Measurements from ENCODE around the gene HOXC5.
A peak's percentile ranks its signal among the peaks of the same experiment; 100 is the strongest.

- TF ChIP-seq CTCF (IDR thresholded peaks at IDR 0.05; ENCODE audit: insufficient read depth, low read depth, low read length) (peak; percentile 72), EZH2 (IDR thresholded peaks at IDR 0.05; ENCODE audit: insufficient read depth, low read length) (peak; percentile 68)
Measured at GRCh38 chr12:54005853-54006558, 26.8 kb upstream of the HOXC5 start.
